ENCODE measurements around the gene MAGOH. TPM values are rescaled to one million over a fixed set of nuclear protein-coding genes. Genes with fewer than 3 reads are reported as not detected.

The MAGOH gene
- total and polyA plus RNA-seq, 2 of the 13 experiments (the other 11 are each of a cell fraction or from before 2014, with no cell fraction given): 24.1 to 87.0 TPM

- peak; percentile 62; the same call in 1 of the 2 replicates for TF ChIP-seq SIN3A (IDR thresholded peaks at IDR 0.05; ENCODE audit: borderline replicate concordance, low read depth, low read length)
- no peak for TF ChIP-seq JUNB (CRISPR knock-in tag; IDR thresholded peaks at IDR 0.05; ENCODE audit: borderline replicate concordance)
- 0 out of 2 replicates have a peak, but pooled peaks have one; percentile 61 for TF ChIP-seq ZNF557 (CRISPR knock-in tag; IDR thresholded peaks at IDR 0.05)
- TF ChIP-seq ZNF674 (CRISPR knock-in tag; IDR thresholded peaks at IDR 0.05; ENCODE audit: low read depth): no peak
- TF ChIP-seq TARDBP (CRISPR knock-in tag; IDR thresholded peaks at IDR 0.05): peak; percentile 91
- no peak for TF ChIP-seq RFX5 (IDR thresholded peaks at IDR 0.05; ENCODE audit: low read depth, low read length)
- no peak for TF ChIP-seq ZNF850 (CRISPR knock-in tag; conservative IDR thresholded peaks at IDR 0.05)
- no peak for TF ChIP-seq POLR2AphosphoS2 (IDR thresholded peaks at IDR 0.05; ENCODE audit: low read depth, low read length)
- TF ChIP-seq ZNF644 (CRISPR knock-in tag; IDR thresholded peaks at IDR 0.05; ENCODE audit: low read depth): peak; percentile 58; the same call in 1 of the 2 replicates
- TF ChIP-seq MIXL1 (CRISPR knock-in tag; IDR thresholded peaks at IDR 0.05): peak; percentile 31; the same call in 1 of the 2 replicates
- TF ChIP-seq SATB2 (CRISPR knock-in tag; IDR thresholded peaks at IDR 0.05): 0 out of 2 replicates have a peak, but pooled peaks have one; percentile 39
- TF ChIP-seq PHF21A (CRISPR knock-in tag; IDR thresholded peaks at IDR 0.05): peak; percentile 97
- TF ChIP-seq ZSCAN31 (CRISPR knock-in tag; IDR thresholded peaks at IDR 0.05; ENCODE audit: low read depth): peak; percentile 55; the same call in 1 of the 2 replicates
- TF ChIP-seq ZBTB3 (CRISPR knock-in tag; IDR thresholded peaks at IDR 0.05; ENCODE audit: borderline replicate concordance, low read depth): peak; percentile 74; the same call in 1 of the 2 replicates
- peak; percentile 63 for TF ChIP-seq ZNF770 (CRISPR knock-in tag; IDR thresholded peaks at IDR 0.05)
- peak; percentile 99 for TF ChIP-seq ASH2L (IDR thresholded peaks at IDR 0.05; ENCODE audit: insufficient read length, low read depth, low read length)
- TF ChIP-seq ZNF572 (CRISPR knock-in tag; IDR thresholded peaks at IDR 0.05): no peak
- TF ChIP-seq SIX1 (CRISPR knock-in tag; IDR thresholded peaks at IDR 0.05; ENCODE audit: borderline replicate concordance): peak; percentile 64
- peak; percentile 47; the same call in 1 of the 2 replicates for TF ChIP-seq HDAC1 (CRISPR knock-in tag; IDR thresholded peaks at IDR 0.05)
- peak; percentile 98 for TF ChIP-seq SALL1 (CRISPR knock-in tag; IDR thresholded peaks at IDR 0.05)
- TF ChIP-seq FOXO1 (CRISPR knock-in tag; IDR thresholded peaks at IDR 0.05): peak; percentile 99
- TF ChIP-seq ZNF335 (CRISPR knock-in tag; IDR thresholded peaks at IDR 0.05): peak; percentile 77
- TF ChIP-seq KDM6A (CRISPR knock-in tag; IDR thresholded peaks at IDR 0.05; ENCODE audit: low read depth): peak; percentile 97
- TF ChIP-seq NFYB (CRISPR knock-in tag; IDR thresholded peaks at IDR 0.05): no peak
- TF ChIP-seq POLR2G (IDR thresholded peaks at IDR 0.05; ENCODE audit: low read depth, low read length): peak; percentile 34; the same call in 1 of the 2 replicates
- no peak for TF ChIP-seq NR3C1 (CRISPR knock-in tag; IDR thresholded peaks at IDR 0.05)
- peak; percentile 83; the same call in 1 of the 2 replicates for TF ChIP-seq ZNF878 (CRISPR knock-in tag; IDR thresholded peaks at IDR 0.05)
- TF ChIP-seq MXD1 (CRISPR knock-in tag; IDR thresholded peaks at IDR 0.05): no peak
- no peak for TF ChIP-seq MXD3 (CRISPR knock-in tag; IDR thresholded peaks at IDR 0.05)
- TF ChIP-seq KDM5B (CRISPR knock-in tag; IDR thresholded peaks at IDR 0.05; ENCODE audit: borderline replicate concordance): no peak; the same call in 1 of the 2 replicates
These were observed 55.0 kb downstream of the MAGOH start (continued) for GRCh38 chr1:53183095-53183990.

All from HepG2 (cell line).